Epithelial cell of esophagus (primary cell): Measurements from ENCODE around the gene RCL1.
A peak's percentile ranks its signal among the peaks of the same experiment; 100 is the strongest.
"Not testable (repeated sequence)": the region's sequence is repeated elsewhere in the genome, so short reads cannot be mapped to it uniquely, and the experiment has no call there.

Source experiments
- DNase-seq: peaks from one replicate; pipeline ENCODE4 v3.0.0; 2010; ENCODE audit warnings: low read depth
- H3K4me3 ChIP-seq: 2 replicates; pipeline ENCODE4 v1.5.1; 2011; ENCODE audit warnings: mild to moderate bottlenecking, low read length, control low read depth
- CTCF ChIP-seq: IDR thresholded peaks from 2 replicates; pipeline ENCODE4 v1.5.1; 2011; ENCODE audit warnings: low read depth, mild to moderate bottlenecking, low read length, control low read depth, inconsistent platforms; ENCODE audit not compliant: insufficient read depth; ENCODE audit errors: missing control alignments

Gene RCL1

GRCh38 chr9:4769321-4770080, 23.2 kb upstream of the RCL1 start:
- DNase-seq, result peak; percentile 85
- H3K4me3 ChIP-seq, result no peak overlapping the region
- TF ChIP-seq CTCF, result no peak

GRCh38 chr9:4771788-4772187, 21.0 kb upstream of the RCL1 start:
- H3K4me3 ChIP-seq, result no peak overlapping the region
- no peak for DNase-seq
- TF ChIP-seq CTCF, result no peak

- no peak overlapping the region for H3K4me3 ChIP-seq
- no peak for DNase-seq
- TF ChIP-seq CTCF, result no peak
Measured at GRCh38 chr9:4774209-4774608, 18.5 kb upstream of the RCL1 start.

- DNase-seq, H3K4me3 ChIP-seq: not testable (repeated sequence)
Measured at GRCh38 chr9:4774958-4775357, 17.8 kb upstream of the RCL1 start.

- no peak for TF ChIP-seq CTCF
- peak; percentile 39 for DNase-seq
- H3K4me3 ChIP-seq, result no peak overlapping the region
Measured at GRCh38 chr9:4780651-4781050, 12.1 kb upstream of the RCL1 start.

- H3K4me3 ChIP-seq, result no peak overlapping the region
- DNase-seq, result no peak
- no peak for TF ChIP-seq CTCF
Measured at GRCh38 chr9:4781408-4781807, 11.3 kb upstream of the RCL1 start.

GRCh38 chr9:4783191-4783590, 9.6 kb upstream of the RCL1 start:
- DNase-seq, result peak; percentile 88

GRCh38 chr9:4784403-4784802, 8.3 kb upstream of the RCL1 start:
- peak; percentile 25 for DNase-seq
- H3K4me3 ChIP-seq, result no peak overlapping the region
- TF ChIP-seq CTCF, result no peak

More at GRCh38 chr9:4783191-4783590, 9.6 kb upstream of the RCL1 start:
- H3K4me3 ChIP-seq, result not testable (repeated sequence)
